GM21723 (cell line): ENCODE results near the gene LIN28B.
"Not testable (repeated sequence)": the region's sequence is repeated elsewhere in the genome, so short reads cannot be mapped to it uniquely, and the experiment has no call there.

ENCODE experiments used
- ATAC-seq: cut with Tn5 transposase; IDR thresholded peaks from one replicate; pipeline ENCODE4 v1.9.1; 2021; ENCODE audit warnings: mild to moderate bottlenecking, moderate library complexity; ENCODE audit not compliant: unreplicated experiment

Gene LIN28B

GRCh38 chr6:104955927-104956730 lies 778 bp upstream of the LIN28B start:
- no peak for ATAC-seq

DNA sequence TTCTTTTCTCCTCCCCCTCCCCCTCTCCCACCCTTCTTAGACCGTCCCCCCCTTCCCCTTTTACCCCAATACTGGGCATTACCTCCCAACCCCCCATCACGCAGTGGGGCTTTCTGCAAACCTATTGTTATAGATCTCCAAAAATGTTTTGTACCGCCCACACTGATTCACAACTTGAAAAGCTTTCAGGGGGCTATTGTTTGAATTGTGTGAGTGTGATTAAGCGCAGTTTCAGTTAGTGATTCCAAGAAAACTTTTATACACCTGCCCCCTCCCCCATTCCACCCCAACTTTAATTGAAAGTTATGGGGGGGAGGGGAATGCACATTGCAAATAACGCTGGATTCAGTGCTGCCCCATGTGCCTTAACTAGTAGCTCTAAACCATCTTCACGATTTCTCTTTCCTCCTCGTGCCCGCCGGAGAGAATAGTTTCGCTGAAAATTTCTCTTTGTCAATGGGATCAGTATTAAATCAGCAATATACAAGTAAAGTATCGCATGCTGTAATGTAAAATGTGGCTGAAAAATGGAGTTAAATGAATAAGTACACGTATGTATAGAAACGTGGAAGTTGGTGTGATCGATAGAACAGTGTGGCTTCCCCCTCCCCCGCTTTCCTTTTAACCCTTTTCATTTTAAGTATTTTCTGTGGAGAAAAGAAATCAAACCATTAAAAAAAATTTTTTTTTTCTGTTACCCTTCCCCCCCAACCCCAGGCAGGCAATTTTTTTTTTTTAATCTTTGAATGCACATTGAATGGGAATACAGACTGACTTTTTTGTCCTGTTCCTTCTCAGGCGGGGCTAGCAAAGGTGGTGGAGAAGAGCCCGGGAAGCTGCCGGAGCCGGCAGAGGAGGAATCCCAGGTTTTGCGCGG lies 632 bp downstream of the LIN28B start:
- ATAC-seq, result no peak

DNA sequence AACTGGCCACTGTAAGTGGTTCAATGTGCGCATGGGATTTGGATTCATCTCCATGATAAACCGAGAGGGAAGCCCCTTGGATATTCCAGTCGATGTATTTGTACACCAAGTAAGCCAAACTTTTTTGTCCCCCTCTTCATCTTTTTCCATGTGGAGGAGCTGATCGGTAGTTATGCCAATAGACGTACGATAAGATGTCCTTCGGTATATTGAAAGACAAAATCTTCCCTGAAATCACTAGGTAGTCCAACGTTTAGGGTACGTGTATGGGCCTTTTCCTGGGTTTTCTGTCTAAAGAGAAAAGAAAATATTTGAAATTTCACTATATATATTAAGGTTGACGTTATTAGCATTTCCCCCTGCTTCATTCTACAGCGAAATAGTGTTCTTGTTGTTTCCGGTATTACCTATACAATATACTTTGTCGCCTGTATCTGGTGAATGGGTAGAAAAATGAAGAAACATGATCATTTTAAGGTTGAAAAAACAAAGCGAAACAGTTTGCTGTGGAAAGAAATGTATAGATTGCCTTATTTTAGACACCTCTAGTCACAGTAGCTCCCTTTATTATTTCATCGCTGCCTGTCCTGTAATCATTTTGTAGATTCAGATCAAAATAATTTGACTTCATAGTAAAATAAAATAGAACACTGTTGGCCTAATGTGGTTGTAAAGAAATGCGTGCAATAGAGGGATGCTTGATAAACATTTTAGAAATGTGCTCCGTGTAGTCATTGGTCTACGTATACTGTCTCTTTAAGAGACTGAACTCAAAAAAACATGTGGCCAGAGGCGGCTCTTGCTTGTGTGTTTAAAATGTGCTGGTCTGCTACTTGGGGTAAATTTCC lies 1.5 kb downstream of the LIN28B start:
- no peak for ATAC-seq

DNA sequence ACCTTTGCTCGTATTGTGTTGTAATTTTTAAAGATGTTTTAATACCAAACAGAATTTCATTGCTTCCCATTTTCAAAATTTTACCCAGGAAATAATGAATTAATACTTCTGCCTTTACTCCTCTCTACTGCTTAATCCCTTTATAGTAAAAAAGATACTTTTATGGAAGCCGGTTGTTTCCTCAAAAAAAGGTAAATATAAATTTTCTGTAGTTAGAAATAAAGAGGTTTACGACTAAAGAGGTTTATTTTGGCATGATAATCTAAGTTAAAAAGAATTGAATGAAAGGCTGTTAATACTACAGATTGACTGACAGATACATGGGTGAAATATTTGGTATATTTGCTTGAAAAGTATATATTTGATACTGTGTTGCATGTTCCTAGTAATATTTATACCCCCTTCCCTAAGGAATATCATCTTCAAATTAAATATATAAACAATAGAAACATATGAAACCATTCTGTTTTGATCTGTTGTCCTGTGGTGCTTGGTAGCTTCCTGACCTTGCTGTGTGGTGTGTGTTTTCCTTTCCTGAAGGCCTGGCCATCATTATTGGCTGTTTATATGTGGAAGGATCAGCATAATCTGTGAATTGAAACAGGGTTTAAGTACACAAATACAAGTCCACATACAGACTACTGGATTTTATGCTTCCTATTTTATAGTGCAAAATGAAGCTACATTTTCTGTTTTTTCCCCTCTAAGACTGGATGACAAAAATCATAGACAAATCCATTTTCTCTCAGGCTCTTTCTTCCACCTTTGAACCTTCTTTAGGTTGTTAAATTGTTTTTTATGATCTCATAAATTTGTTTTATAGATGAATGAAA lies 2.3 kb downstream of the LIN28B start:
- ATAC-seq, result no peak

GRCh38 chr6:104969108-104969507 lies 12.2 kb downstream of the LIN28B start:
- no peak for ATAC-seq

DNA sequence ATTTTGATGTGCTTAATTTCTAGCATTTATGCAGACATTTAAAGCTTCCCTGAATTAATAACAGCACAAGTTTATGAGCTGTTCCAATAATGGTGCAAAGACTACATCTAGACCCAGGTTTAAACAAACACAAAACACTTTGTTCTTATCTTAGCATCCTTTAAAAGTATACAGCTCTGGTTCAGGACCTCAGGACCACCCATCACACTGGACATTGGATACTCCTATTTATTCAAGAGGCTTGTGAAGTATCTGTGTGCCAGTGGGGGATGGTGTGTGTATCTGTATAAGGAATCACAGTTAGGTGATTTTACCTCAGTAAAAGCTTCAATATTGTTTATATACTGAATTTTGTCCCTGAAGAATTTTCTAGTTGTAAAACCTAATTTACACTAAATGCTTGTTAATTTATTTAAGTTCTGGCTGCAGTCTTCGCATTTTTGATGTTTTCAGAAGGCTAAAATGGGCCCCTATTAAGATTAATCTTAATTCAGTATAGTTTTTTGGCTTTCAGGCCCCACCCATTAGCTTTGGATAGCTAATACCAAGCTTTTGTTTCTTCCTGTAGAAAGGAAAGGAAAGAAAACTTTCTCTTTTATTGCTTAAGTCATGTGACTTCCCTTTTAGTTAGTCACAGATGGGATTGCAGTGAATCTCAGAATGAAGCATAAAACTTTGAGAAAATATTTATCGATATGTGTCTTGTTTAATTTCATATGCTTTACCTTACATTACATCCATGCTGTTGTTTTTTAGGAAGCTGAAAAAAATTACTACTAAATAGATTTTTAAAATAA lies 13.1 kb downstream of the LIN28B start:
- ATAC-seq, result no peak

DNA sequence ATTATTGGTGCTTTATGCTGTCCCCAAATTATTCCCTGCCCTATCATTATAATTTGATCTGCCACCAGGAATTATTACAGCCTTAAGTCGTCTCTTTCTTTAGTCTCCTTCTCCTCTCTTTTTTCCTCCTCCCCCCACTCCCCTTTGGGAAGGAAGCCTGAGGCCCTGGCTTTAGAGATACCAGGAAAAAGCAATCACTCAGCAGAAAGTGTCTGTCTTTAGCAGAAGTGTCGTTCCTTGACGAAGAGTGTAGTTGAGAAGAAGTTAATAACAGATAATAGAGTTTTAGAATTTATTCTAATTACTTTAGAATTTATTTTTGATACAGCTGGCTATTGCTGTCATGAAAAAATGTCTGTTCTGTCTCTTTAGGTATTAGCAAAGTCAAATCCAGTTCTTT lies 16.5 kb downstream of the LIN28B start:
- no peak for ATAC-seq

- ATAC-seq, result no peak
These were observed 26.4 kb downstream of the LIN28B start for GRCh38 chr6:104983296-104983695.

DNA sequence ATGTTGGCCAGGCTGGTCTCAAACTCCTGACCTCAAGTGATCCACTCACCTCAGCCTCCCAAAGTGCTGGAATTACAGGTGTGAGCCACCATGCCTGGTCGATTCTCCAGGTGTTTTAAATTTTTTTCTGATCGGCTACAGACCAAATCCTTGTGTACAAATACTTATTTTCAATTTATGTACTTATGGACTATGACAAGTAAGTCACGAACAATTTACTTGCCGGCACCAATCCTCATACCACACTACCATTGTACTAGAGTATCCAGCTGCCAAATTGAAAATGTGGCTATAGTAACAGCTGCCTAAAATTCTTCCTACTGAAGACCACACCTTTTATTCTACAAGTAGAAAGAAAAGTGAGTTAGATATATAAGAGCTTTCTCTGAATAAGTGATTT lies 26.9 kb downstream of the LIN28B start:
- no peak for ATAC-seq

GRCh38 chr6:104984831-104985230 lies 27.9 kb downstream of the LIN28B start:
- no peak for ATAC-seq

GRCh38 chr6:104985875-104986274 lies 29.0 kb downstream of the LIN28B start:
- ATAC-seq, result not testable (repeated sequence)

GRCh38 chr6:104986625-104987024 lies 29.7 kb downstream of the LIN28B start:
- ATAC-seq, result no peak

DNA sequence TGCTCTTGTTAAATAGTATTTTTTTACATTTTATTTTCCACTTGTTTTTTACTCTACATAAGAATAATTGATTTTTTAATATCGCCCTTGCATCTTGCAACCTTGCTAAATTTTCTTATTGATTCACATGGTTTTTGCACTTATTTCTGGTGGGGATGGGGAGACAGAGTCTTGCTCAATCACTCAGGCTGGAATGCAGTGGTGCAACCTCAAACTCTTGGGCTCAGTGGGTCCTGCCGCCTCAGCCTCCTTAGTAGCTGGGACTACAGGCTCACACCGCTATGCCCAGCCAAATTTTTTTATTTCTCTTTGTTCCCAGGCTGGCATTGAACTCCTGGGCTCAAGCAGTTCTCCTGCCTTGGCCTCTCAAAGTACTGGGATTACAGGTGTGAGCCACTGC lies 30.3 kb downstream of the LIN28B start:
- no peak for ATAC-seq

GRCh38 chr6:104990085-104990484 lies 33.2 kb downstream of the LIN28B start:
- ATAC-seq, result no peak

GRCh38 chr6:104991062-104991461 lies 34.2 kb downstream of the LIN28B start:
- ATAC-seq, result not testable (repeated sequence)

- not testable (repeated sequence) for ATAC-seq
These were observed 36.7 kb downstream of the LIN28B start for GRCh38 chr6:104993576-104993975.

GRCh38 chr6:104995989-104996617 lies 39.2 kb downstream of the LIN28B start:
- ATAC-seq, result no peak

DNA sequence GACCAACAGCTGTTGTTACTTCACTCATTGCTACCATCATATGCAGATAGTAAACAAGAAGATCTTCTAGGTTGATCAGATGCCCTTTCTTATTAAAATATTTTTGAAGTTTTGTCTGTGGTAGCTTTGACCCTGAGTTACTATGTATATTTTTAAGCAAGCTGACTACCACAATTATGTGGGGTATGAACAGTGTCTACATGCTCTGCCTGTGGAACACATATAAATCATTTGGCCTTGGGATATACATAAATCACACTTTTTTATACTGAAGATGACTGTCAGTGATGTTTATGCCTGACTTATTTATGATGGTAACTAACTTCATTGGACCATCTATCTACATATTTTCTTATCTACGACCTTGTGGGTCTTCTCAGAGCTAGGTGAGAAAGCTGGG lies 44.2 kb downstream of the LIN28B start:
- no peak for ATAC-seq

DNA sequence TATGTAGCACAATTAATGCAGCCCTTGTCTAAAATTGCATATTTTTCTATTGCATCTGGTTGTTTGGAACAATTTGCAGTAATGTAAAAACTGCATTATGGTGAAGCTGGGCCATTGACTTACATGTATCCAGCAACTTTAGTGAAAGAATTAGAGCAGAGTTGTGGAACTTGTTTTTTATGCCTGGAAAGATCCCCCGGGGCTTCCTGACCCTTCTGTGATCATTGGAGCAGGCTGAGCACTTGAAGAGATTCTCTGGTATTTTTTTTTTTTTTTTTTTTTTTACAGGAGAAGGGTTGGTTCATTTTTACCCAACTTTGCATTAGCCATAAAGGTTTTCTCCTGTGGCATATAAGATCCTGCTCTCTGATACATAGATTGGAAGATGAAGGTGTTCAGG lies 45.0 kb downstream of the LIN28B start:
- no peak for ATAC-seq
